Sigmoid colon (tissue), 4 donors: ENCODE results near the gene PDE6A.

ENCODE experiments used
- CTCF ChIP-seq, 4 experiments: fragments of 450-650 bp in 3 of 4; fragments of 200-600 bp in 1 of 4; IDR thresholded peaks; one replicate each; pipeline ENCODE4 v1.5.1; 2016 to 2019; ENCODE audit warnings: antibody characterized with exemption in 4 of 4, mild to moderate bottlenecking in 3 of 4, moderate library complexity in 2 of 4
- POLR2AphosphoS5 ChIP-seq, 4 donors: sonication (generic); formaldehyde crosslinking; IDR thresholded peaks; one replicate each; pipeline ENCODE4 v1.6.1; 2017; ENCODE audit warnings: antibody characterized with exemption in 4 of 4

GRCh38 chr5:149975409-149975808 is 30.8 kb upstream of the PDE6A start:
- TF ChIP-seq CTCF (IDR thresholded peaks at IDR 0.05) (no peak), POLR2AphosphoS5 (IDR thresholded peaks at IDR 0.05) (no peak)
